ENCODE results near the gene DLX4.
A peak's percentile ranks its signal among the peaks of the same experiment; 100 is the strongest.

DNA sequence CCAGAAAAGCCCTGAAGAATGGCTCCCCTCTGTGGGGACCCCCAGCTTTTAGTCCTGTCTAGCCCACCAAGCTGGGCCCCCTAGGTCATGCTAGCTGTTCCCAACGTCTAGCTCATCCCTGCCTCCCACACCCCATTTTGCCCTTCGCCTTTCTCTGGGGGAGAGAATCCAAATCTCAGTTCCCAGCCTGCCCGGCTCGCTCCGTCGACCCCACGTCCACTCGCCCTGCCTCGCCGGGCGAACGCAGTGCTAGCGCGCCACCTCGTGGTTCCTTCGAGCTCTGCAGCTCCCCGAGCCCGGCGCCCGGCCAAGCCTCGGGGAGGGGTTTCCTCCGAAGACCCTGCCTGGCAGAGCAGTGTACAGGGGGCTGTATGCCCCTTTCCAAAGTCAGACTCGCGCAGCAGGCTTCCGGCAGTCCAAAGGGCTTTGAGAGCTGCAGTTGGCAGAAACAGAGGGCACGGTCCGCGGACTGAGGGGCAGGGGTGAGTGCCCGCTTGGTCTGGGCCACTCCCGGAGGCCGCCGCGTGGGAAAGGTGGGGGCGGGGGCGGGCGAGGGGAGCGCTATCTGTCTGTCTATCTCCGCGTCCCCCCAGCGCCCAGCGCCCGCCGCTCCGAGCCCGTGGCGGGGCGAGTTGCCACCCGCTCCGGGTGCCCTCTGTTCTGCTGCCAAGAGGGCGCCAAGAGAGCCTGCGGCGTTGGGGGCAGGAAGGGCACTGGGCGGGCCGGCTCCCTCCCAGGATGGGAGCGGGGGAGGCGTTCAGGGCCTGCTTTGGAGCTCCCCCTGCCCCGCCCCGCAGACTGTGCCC is 27.7 kb downstream of the DLX4 start:
- TF ChIP-seq CTCF (IDR thresholded peaks at IDR 0.05) (peak; percentile 98), EZH2 (IDR thresholded peaks at IDR 0.05; ENCODE audit: borderline replicate concordance, insufficient read depth, low read depth, low read length, poor library complexity, severe bottlenecking) (no peak)
